ENCODE data around the gene SMIM27. TPM values are rescaled to one million over a fixed set of nuclear protein-coding genes. Genes with fewer than 3 reads are reported as not detected.

The SMIM27 gene
- total and polyA plus RNA-seq, 2 donors (not counting 1 experiment from before 2014, with no cell fraction given), result 9.5 to 20.9 TPM

GRCh38 chr9:32590476-32590875 is 38.3 kb downstream of the SMIM27 start:
- Histone ChIP-seq H3K9ac (ENCODE audit: low read length) (no peak overlapping the region), H3K4me2 (replicated peaks; ENCODE audit: low read depth, low read length, poor library complexity, severe bottlenecking) (no peak overlapping the region), H3K36me3 (replicated peaks in 1 of 2; ENCODE audit: control extremely low read depth in 1 of 2, control insufficient read depth in 1 of 2, extremely low read depth in 1 of 2, insufficient read depth in 2 of 2, low read length in 1 of 2) (no peaks in the 10 kb centered on the region), H2AFZ (ENCODE audit: insufficient read depth, low read depth, low read length, poor library complexity, severe bottlenecking) (no peak overlapping the region), H3K79me2 (ENCODE audit: control insufficient read depth, insufficient read depth, low read length) (no peaks in the 10 kb centered on the region), H3K9me3 (ENCODE audit: control extremely low read depth in 1 of 3, control insufficient read depth in 2 of 3, insufficient read depth in 1 of 3, low read length in 2 of 3) (no peaks in the 10 kb centered on the region), H3K27ac (ENCODE audit: low read length in 2 of 2) (no peak overlapping the region), H3K27me3 (replicated peaks in 1 of 4; ENCODE audit: control extremely low read depth in 1 of 4, control insufficient read depth in 3 of 4, insufficient read depth in 4 of 4, low read length in 3 of 4) (no peaks in the 10 kb centered on the region), H4K20me1 (ENCODE audit: control insufficient read depth, insufficient read depth, low read length, poor library complexity, severe bottlenecking) (no peaks in the 10 kb centered on the region), H3K4me3 (ENCODE audit: control extremely low read depth in 1 of 5, extremely low read depth in 1 of 5, insufficient read depth in 1 of 5, low read depth in 2 of 5, low read length in 4 of 5) (no peak overlapping the region), H3K4me1 (ENCODE audit: control insufficient read depth in 2 of 2, insufficient read depth in 2 of 2, low read length in 2 of 2) (no peaks in the 10 kb centered on the region)
- intact Hi-C loops (cut with micrococcal nuclease), result no loop called here
- Mint-ChIP-seq H3K27me3 (peaks cover 32% of the 10 kb centered on the region), H3K27ac (no peak overlapping the region), H3K9me3 (ENCODE audit: insufficient read depth) (no peaks in the 10 kb centered on the region), H3K4me1 (no peaks in the 10 kb centered on the region), H3K4me3 (no peak overlapping the region)
- DNase-seq (no peak), ATAC-seq (ENCODE audit: low read depth) (no peak)
- ChIA-PET POLR2A (no interaction called here), CTCF (interaction anchor here (1.4 to 15.2 kb wide), 3 partner anchors 8 to 212 kb away, joined by 3 to 522 read pairs (median 35); no protein-coding TSS in a partner anchor)
- TF ChIP-seq CTCF (IDR thresholded peaks at IDR 0.05) (no peak), EZH2 (IDR thresholded peaks at IDR 0.05; ENCODE audit: borderline replicate concordance, insufficient read depth, low read depth, low read length, poor library complexity, severe bottlenecking) (no peak)
- WGBS (ENCODE audit: insufficient coverage), result no CpG with 5 or more reads among the region's 2 CpGs

- Mint-ChIP-seq H3K4me3 (no peak overlapping the region), H3K27me3 (peaks cover 30% of the 10 kb centered on the region), H3K9me3 (ENCODE audit: insufficient read depth) (no peaks in the 10 kb centered on the region), H3K27ac (no peak overlapping the region), H3K4me1 (no peaks in the 10 kb centered on the region)
- TF ChIP-seq EZH2 (IDR thresholded peaks at IDR 0.05; ENCODE audit: borderline replicate concordance, insufficient read depth, low read depth, low read length, poor library complexity, severe bottlenecking) (no peak), CTCF (IDR thresholded peaks at IDR 0.05) (no peak)
- ATAC-seq (ENCODE audit: low read depth), result no peak
- no peak for DNase-seq
- Histone ChIP-seq H3K9me3 (ENCODE audit: control extremely low read depth in 1 of 3, control insufficient read depth in 2 of 3, insufficient read depth in 1 of 3, low read length in 2 of 3) (no peaks in the 10 kb centered on the region), H3K4me3 (ENCODE audit: control extremely low read depth in 1 of 5, extremely low read depth in 1 of 5, insufficient read depth in 1 of 5, low read depth in 2 of 5, low read length in 4 of 5) (no peak overlapping the region), H3K27ac (ENCODE audit: low read length in 2 of 2) (no peak overlapping the region), H3K9ac (ENCODE audit: low read length) (no peak overlapping the region), H3K4me2 (replicated peaks; ENCODE audit: low read depth, low read length, poor library complexity, severe bottlenecking) (no peak overlapping the region), H3K27me3 (replicated peaks in 1 of 4; ENCODE audit: control extremely low read depth in 1 of 4, control insufficient read depth in 3 of 4, insufficient read depth in 4 of 4, low read length in 3 of 4) (no peaks in the 10 kb centered on the region), H3K36me3 (replicated peaks in 1 of 2; ENCODE audit: control extremely low read depth in 1 of 2, control insufficient read depth in 1 of 2, extremely low read depth in 1 of 2, insufficient read depth in 2 of 2, low read length in 1 of 2) (no peaks in the 10 kb centered on the region), H4K20me1 (ENCODE audit: control insufficient read depth, insufficient read depth, low read length, poor library complexity, severe bottlenecking) (no peaks in the 10 kb centered on the region), H3K4me1 (ENCODE audit: control insufficient read depth in 2 of 2, insufficient read depth in 2 of 2, low read length in 2 of 2) (no peaks in the 10 kb centered on the region), H3K79me2 (ENCODE audit: control insufficient read depth, insufficient read depth, low read length) (no peaks in the 10 kb centered on the region), H2AFZ (ENCODE audit: insufficient read depth, low read depth, low read length, poor library complexity, severe bottlenecking) (no peak overlapping the region)
- intact Hi-C loops (cut with micrococcal nuclease), result no loop called here
- WGBS (ENCODE audit: insufficient coverage), result no CpG with 5 or more reads among the region's 1 CpG
- CTCF ChIA-PET, result interaction anchor here (1.3 to 4.0 kb wide), 3 partner anchors 9 to 212 kb away, joined by 3 to 35 read pairs (median 5); no protein-coding TSS in a partner anchor
- POLR2A ChIA-PET, result no interaction called here
These were observed 38.8 kb downstream of the SMIM27 start for GRCh38 chr9:32590898-32591297.

Measured in B cell (primary cell).